GOT3 (cell line): ENCODE measurements around the gene RFFL.
"Not testable (repeated sequence)": the region's sequence is repeated elsewhere in the genome, so short reads cannot be mapped to it uniquely, and the experiment has no call there.

Source experiments
- DNase-seq: peaks from one replicate; lab custom pipeline; 2025; ENCODE audit warnings: mixed read lengths; lab: John Stamatoyannopoulos, UW

RFFL gene

GRCh38 chr17:35046740-35047283 lies 16.7 kb downstream of the RFFL start:
- no peak for DNase-seq

- no peak for DNase-seq
Measured at GRCh38 chr17:35046245-35046644, 17.3 kb downstream of the RFFL start.

GRCh38 chr17:35045458-35045979 lies 18.0 kb downstream of the RFFL start:
- not testable (repeated sequence) for DNase-seq

- no peak for DNase-seq
Measured at GRCh38 chr17:35044181-35044580, 19.3 kb downstream of the RFFL start.

GRCh38 chr17:35041390-35041789 lies 22.1 kb downstream of the RFFL start:
- DNase-seq = no peak

- DNase-seq = no peak
Measured at GRCh38 chr17:35038453-35038852, 25.1 kb downstream of the RFFL start.

- no peak for DNase-seq
Measured at GRCh38 chr17:35030780-35031179, 32.7 kb downstream of the RFFL start.

- no peak for DNase-seq
Measured at GRCh38 chr17:35028531-35029262, 34.8 kb downstream of the RFFL start.

GRCh38 chr17:35028097-35028496 lies 35.4 kb downstream of the RFFL start:
- DNase-seq = not testable (repeated sequence)

- DNase-seq = no peak
Measured at GRCh38 chr17:35025541-35025940, 38.0 kb downstream of the RFFL start.

GRCh38 chr17:35023538-35023937 lies 40.0 kb downstream of the RFFL start:
- DNase-seq = no peak

- no peak for DNase-seq
Measured at GRCh38 chr17:35022536-35023063, 40.9 kb downstream of the RFFL start.

GRCh38 chr17:35021520-35022380 lies 41.8 kb downstream of the RFFL start:
- no peak for DNase-seq

- no peak for DNase-seq
Measured at GRCh38 chr17:35019386-35020179, 43.9 kb downstream of the RFFL start.

GRCh38 chr17:35018814-35019213 lies 44.7 kb downstream of the RFFL start:
- no peak for DNase-seq

- DNase-seq = no peak
Measured at GRCh38 chr17:35017021-35017420, 46.5 kb downstream of the RFFL start.

- DNase-seq = no peak
Measured at GRCh38 chr17:35016369-35016768, 47.1 kb downstream of the RFFL start.

- no peak for DNase-seq
Measured at GRCh38 chr17:35011671-35012216, 51.8 kb downstream of the RFFL start.

GRCh38 chr17:35010093-35010492 lies 53.4 kb downstream of the RFFL start:
- no peak for DNase-seq

GRCh38 chr17:35006961-35007360 lies 56.5 kb downstream of the RFFL start:
- DNase-seq = no peak

GRCh38 chr17:35006345-35006744 lies 57.2 kb downstream of the RFFL start:
- DNase-seq = no peak
